ENCODE data around the gene NUP42. TPM values are rescaled to one million over a fixed set of nuclear protein-coding genes. Genes with fewer than 3 reads are reported as not detected.

Gene NUP42
- total RNA-seq, 1 experiment from 2014 or later = 41.3 TPM

- intact Hi-C loops (cut with micrococcal nuclease) = no loop called here
- Mint-ChIP-seq H3K9me3 (ENCODE audit: unreplicated experiment) (peaks cover 13% of the 10 kb centered on the region), H3K27me3 (ENCODE audit: insufficient read depth, unreplicated experiment) (no peaks in the 10 kb centered on the region), H3K27ac (ENCODE audit: low read depth, unreplicated experiment) (no peak overlapping the region), H3K4me3 (ENCODE audit: unreplicated experiment) (no peak overlapping the region), H3K4me1 (ENCODE audit: insufficient read depth, unreplicated experiment) (peaks cover 1% of the 10 kb centered on the region), H3K36me3 (ENCODE audit: insufficient read depth, unreplicated experiment) (no peaks in the 10 kb centered on the region)
- CTCF ChIA-PET = no interaction called here
- DNase-seq (ENCODE audit: unreplicated experiment) = no peak
- no TSS peak for BruUV-seq (replicated peaks)
- no peak for TF ChIP-seq CTCF (IDR thresholded peaks at IDR 0.05; ENCODE audit: unreplicated experiment)
- POLR2A ChIA-PET = interaction anchor here (0.7 kb wide), 1 partner anchor 64 kb away, joined by 3 read pairs; no protein-coding TSS in a partner anchor
Measured at GRCh38 chr7:23230641-23231101, 48.8 kb downstream of the NUP42 start.

- Mint-ChIP-seq H3K27me3 (ENCODE audit: insufficient read depth, unreplicated experiment) (no peaks in the 10 kb centered on the region), H3K36me3 (ENCODE audit: insufficient read depth, unreplicated experiment) (no peaks in the 10 kb centered on the region), H3K4me1 (ENCODE audit: insufficient read depth, unreplicated experiment) (peaks cover 7% of the 10 kb centered on the region), H3K4me3 (ENCODE audit: unreplicated experiment) (no peak overlapping the region), H3K9me3 (ENCODE audit: unreplicated experiment) (peaks cover 10% of the 10 kb centered on the region), H3K27ac (ENCODE audit: low read depth, unreplicated experiment) (no peak overlapping the region)
- TF ChIP-seq CTCF (IDR thresholded peaks at IDR 0.05; ENCODE audit: unreplicated experiment) = no peak
- BruUV-seq (replicated peaks) = no TSS peak
- intact Hi-C loops (cut with micrococcal nuclease) = no loop called here
- DNase-seq (ENCODE audit: unreplicated experiment) = no peak
- ChIA-PET CTCF (no interaction called here), POLR2A (no interaction called here)
Measured at GRCh38 chr7:23232966-23233365, 51.1 kb downstream of the NUP42 start.

GRCh38 chr7:23234569-23235296, 52.9 kb downstream of the NUP42 start:
- Mint-ChIP-seq H3K27me3 (ENCODE audit: insufficient read depth, unreplicated experiment) (no peaks in the 10 kb centered on the region), H3K9me3 (ENCODE audit: unreplicated experiment) (no peaks in the 10 kb centered on the region), H3K4me1 (ENCODE audit: insufficient read depth, unreplicated experiment) (peaks cover 7% of the 10 kb centered on the region), H3K27ac (ENCODE audit: low read depth, unreplicated experiment) (no peak overlapping the region), H3K36me3 (ENCODE audit: insufficient read depth, unreplicated experiment) (no peaks in the 10 kb centered on the region), H3K4me3 (ENCODE audit: unreplicated experiment) (no peak overlapping the region)
- intact Hi-C loops (cut with micrococcal nuclease) = no loop called here
- POLR2A ChIA-PET = interaction anchor here (1.1 kb wide), 1 partner anchor 13 kb away, joined by 5 read pairs; the partner anchor contains the start of gene GPNMB
- DNase-seq (ENCODE audit: unreplicated experiment) = no peak
- TF ChIP-seq CTCF (IDR thresholded peaks at IDR 0.05; ENCODE audit: unreplicated experiment) = no peak
- CTCF ChIA-PET = no interaction called here
- no TSS peak for BruUV-seq (replicated peaks)

- POLR2A ChIA-PET = interaction anchor here (0.6 to 1.1 kb wide), 7 partner anchors 10 to 269 kb away, joined by 3 to 5 read pairs (median 3); partner anchors contain the start of genes GPNMB and NUP42
- intact Hi-C loops (cut with micrococcal nuclease) = no loop called here
- no peak overlapping the region for H3K4me3 Mint-ChIP-seq (ENCODE audit: unreplicated experiment)
- CTCF ChIA-PET = interaction anchor here (0.6 to 0.9 kb wide), 2 partner anchors 41 to 309 kb away, joined by 4 read pairs; no protein-coding TSS in a partner anchor
- H3K36me3 Mint-ChIP-seq (ENCODE audit: insufficient read depth, unreplicated experiment) = no peaks in the 10 kb centered on the region
- no TSS peak for BruUV-seq (replicated peaks)
- peak overlapping the region; percentile 35 for H3K27ac Mint-ChIP-seq (ENCODE audit: low read depth, unreplicated experiment)
- peak; percentile 98 for DNase-seq (ENCODE audit: unreplicated experiment)
- no peak for TF ChIP-seq CTCF (IDR thresholded peaks at IDR 0.05; ENCODE audit: unreplicated experiment)
- no peaks in the 10 kb centered on the region for H3K9me3 Mint-ChIP-seq (ENCODE audit: unreplicated experiment)
- no peaks in the 10 kb centered on the region for H3K27me3 Mint-ChIP-seq (ENCODE audit: insufficient read depth, unreplicated experiment)
- peaks cover 7% of the 10 kb centered on the region for H3K4me1 Mint-ChIP-seq (ENCODE audit: insufficient read depth, unreplicated experiment)
Measured at GRCh38 chr7:23235813-23236221, 54.0 kb downstream of the NUP42 start.

All from MCF 10A (cell line).